PC-9 (cell line): ENCODE measurements around the gene FAM171A1.

Source experiments
- CTCF ChIP-seq: fragments of 200-600 bp; sonication (generic); conservative IDR thresholded peaks from 2 replicates; pipeline ENCODE4 v1.6.1; 2017; ENCODE audit warnings: mixed run types, antibody characterized with exemption, mild to moderate bottlenecking, moderate library complexity
- EZH2 ChIP-seq: fragments of 200-600 bp; sonication (generic); IDR thresholded peaks from 2 replicates; pipeline ENCODE4 v1.8.0; 2017; ENCODE audit warnings: antibody characterized with exemption, low read depth

- TF ChIP-seq CTCF (no peak), EZH2 (no peak)
Measured at GRCh38 chr10:15345450-15345849, 25.6 kb downstream of the FAM171A1 start.
